ENCODE data around the gene CTSF.
A peak's percentile ranks its signal among the peaks of the same experiment; 100 is the strongest.
"Not testable (repeated sequence)": the region's sequence is repeated elsewhere in the genome, so short reads cannot be mapped to it uniquely, and the experiment has no call there.

CTSF gene

DNA sequence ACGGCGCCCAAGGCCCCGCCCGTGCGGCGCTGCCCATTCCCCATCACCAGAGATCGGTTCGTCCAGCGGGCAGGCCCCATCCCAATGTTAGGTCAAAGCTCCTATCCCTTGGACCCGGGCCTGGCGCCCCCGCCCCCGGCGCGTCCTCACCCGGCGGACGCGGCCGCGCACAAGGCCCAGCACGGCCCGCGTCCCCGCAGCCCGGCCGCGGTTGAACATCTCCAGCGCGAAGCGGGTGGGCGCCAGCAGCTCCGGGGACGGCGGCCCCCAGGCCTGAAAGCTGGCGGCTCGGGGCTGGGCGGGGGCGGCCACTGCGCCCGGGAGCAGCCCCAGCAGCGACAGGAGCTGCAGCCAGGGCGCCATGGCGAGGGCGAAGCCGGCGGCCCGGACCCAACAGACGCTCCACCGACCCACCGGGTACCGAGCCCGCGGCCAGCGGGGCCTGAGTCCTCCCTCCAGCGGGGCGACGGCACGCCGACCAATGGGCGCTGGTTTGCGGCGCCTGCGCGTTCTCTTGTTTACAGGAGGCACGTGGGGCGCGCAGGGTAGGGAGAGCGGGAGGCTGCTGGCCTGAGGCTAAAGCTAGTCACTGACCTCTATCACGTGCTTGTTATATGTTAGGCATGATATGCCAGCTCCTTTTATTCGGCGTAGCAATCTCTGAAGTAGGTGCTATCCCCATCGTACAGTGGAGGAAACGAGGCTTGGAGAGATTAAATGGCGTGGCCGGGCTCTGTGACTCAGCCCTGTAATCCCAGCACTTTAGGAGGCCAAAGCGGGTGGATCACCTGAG lies at the start of gene CTSF:
Gene CTSF (minus strand): TSS at position 483 of the 793 bp plus-strand sequence. CDS start 120 bp downstream, at position 363.
- DNase-seq = peak in 1 of 2 donors; percentile 10

DNA sequence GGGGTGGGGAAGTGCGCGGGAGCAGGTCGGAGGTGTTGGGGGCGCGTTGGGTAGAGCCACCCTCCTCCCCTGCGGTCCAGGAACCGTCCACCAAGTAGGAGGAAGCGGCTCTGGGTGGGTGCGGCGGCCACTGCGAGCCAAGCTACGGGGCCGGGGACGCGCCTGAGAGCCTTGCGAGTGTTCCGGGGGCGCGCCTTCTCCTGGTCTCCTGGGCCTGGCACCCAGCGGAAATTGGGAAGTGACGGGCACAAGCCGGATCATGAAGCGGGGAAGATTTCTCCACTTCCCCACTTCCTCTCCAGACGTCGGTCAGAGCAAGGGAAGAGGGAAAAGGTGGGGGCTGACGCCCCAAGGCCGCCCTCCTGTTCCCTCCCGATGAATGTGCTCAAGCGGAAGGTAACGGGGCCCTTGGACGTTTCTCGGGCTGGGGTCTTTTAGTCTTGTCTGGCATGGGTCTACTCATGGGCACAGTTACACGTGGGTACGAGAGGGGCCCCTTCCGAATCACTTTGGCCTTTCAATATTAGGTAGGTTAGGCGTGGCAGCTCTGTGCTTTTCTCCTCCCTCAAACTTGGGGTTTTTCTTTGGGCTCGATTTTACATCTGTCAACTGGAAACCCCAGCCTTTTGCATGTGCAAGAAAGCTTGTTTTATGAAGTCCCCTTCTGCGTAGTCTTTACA lies 48.9 kb upstream of the CTSF start:
- peak in 1 of 2 donors; percentile 89 for DNase-seq

DNA sequence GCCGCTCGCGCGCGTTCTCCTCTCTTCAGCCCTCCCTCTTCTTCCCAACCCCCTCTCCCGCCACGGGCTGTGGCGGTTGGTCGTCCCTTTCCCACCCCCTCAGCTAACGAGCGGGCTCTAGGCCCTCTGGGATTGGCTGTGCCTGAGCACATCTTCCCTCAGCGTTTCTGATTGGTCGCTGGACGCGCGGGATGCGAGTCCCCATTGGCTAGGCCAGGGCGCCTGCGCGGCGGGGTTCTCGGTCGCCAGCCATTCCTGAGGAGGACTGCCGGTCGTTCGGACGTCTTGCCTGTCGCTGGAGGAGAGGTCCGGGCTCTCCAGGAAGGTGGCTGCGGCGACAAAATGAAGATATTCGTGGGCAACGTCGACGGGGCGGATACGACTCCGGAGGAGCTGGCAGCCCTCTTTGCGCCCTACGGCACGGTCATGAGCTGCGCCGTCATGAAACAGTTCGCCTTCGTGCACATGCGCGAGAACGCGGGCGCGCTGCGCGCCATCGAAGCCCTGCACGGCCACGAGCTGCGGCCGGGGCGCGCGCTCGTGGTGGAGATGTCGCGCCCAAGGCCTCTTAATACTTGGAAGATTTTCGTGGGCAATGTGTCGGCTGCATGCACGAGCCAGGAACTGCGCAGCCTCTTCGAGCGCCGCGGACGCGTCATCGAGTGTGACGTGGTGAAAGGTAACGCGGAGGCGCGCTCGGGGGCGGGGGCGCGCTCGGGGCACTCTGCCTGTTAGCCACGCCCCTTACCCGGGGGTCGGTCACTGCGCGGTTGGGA lies 48.2 kb upstream of the CTSF start, which contains the start of gene RBM14:
Gene RBM14 (plus strand): TSS at position 252 of the 776 bp plus-strand sequence. CDS start 91 bp downstream, at position 343.
- peak; percentile 93 to 96 for DNase-seq

- DNase-seq = no peak
Observed at GRCh38 chr11:66614073-66614472, 45.7 kb upstream of the CTSF start.

DNA sequence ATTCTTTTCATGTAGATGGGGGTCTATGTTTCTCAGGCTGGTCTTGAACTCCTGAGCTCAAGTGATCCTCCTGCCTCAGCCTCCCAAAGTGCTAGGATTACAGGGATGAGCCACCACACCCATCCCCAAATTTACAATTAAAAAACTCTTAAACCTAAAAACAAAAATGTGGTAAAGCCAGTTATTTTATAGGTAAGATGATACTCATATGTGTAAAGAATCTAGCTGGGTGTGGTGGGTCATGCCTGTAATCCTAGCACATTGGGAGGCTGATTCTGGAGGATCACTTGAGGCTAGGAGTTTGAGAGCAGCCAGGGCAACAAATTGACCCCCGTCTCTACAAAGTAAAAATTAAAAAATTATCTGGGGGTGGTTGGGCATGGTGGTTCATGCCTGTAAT lies 44.1 kb upstream of the CTSF start:
- no peak for DNase-seq

DNA sequence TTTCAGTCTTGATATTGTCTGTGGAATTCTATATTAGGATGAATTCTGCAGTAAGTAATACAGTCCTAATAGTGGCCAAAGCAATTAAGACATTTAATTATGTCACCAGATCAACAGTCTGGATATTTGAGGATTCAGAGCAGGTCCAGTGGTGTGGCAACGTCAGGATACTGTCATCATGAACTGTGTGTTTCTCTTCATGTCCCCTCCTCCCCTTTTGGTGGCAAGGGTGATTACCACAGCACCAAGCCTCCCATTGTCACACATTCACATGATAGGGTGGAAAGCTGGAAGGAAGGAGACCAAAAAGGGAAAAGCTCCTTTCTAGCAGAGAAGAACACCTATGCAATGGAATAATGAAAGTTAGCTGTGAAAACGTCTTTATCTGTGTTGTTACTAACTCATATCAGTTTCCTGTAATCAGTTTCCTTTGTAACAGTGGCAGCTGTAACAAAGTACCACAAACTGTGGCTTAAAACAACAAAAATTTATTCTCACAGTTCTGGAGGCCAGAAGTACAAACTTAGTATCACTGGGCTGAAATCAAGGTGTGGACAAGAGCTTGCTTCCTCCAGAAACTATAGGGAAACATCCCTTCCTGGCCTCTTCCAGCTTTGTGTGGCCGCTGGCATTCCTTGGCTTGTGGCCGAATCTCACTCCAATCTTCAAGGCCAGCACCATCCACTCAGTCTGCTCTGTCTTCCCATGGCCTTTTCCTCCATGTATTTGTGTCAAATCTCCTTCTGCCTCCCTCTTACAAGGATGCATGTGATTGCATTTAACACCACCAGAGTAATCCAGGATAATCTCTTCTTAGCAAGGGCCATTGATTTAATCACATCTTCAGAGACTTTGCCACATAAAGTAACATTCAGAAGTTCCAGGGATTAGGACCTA lies 41.6 kb upstream of the CTSF start:
- no peak for DNase-seq

DNA sequence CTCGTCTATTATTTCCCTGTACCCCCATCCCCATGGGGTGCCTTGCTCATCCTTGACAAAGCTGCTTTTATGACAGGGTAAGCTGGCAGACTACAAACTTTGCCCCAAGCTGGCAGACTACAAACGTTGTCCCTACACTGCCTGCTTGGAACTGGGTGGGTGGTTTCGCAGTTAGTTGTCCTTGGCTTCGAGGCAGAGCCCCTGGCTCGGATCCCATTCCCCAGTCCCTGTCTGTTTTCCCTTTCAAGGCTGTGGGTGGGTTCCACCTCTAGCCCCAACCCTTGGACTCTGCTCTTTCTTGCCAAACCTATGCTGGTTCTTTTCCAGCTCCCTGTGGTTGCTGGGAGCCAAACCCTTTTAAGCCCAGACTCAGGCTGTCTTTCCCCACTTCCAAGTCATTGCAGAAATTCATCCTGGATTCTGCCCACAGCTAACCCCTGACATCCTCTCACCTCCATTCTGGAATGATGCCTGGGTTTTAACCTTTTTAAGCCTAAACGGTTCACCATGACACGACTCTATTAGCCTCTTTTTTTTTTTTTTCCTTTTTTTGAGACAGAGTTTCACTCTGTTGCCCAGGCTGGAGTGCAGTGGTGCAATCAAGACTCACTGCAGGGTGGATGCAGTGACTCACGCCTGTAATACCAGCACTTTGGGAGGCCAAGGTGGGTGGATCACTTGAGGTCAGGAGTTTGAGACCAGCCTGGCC lies 38.9 kb upstream of the CTSF start:
- DNase-seq = no peak

DNA sequence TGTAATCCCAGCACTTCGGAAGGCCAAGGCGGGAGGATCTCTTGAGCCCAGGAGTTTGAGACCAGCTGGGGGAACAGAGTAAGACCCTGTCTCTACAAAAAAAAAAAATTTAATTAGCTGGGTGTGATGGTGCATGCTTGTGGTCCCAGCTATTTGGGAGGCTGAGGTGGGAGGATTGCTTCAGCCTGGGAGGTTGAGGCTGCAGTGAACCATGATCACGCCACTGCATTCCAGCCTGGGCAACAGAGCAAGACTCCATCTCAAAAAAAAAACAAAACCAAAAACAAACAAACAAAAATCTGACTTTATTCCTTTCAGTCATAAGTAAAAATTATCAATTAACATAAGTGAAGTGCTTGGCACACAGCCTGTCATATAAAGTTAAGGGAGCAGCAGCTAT lies 38.2 kb upstream of the CTSF start:
- not testable (repeated sequence) for DNase-seq

DNA sequence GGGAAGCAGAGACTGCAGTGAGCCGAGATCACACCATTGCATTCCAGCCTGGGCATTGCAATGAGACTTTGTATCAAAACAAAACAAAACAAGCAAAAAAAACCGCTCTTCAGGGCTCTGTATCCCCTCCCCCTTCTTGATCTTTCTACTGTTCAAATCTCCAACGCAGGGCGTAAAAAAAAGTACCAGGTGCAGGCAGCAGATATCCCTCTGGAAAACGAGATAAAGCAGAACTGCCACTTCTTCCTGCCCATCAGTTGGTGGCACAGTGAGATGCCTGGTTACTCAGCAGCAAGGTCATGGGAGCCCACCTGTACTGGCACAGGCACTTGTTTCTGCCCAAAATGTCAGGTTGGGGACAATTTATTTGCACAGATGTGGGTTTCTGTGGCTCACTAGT lies 35.7 kb upstream of the CTSF start:
- no peak for DNase-seq

- DNase-seq = no peak
Observed at GRCh38 chr11:66603072-66603471, 34.7 kb upstream of the CTSF start.

DNA sequence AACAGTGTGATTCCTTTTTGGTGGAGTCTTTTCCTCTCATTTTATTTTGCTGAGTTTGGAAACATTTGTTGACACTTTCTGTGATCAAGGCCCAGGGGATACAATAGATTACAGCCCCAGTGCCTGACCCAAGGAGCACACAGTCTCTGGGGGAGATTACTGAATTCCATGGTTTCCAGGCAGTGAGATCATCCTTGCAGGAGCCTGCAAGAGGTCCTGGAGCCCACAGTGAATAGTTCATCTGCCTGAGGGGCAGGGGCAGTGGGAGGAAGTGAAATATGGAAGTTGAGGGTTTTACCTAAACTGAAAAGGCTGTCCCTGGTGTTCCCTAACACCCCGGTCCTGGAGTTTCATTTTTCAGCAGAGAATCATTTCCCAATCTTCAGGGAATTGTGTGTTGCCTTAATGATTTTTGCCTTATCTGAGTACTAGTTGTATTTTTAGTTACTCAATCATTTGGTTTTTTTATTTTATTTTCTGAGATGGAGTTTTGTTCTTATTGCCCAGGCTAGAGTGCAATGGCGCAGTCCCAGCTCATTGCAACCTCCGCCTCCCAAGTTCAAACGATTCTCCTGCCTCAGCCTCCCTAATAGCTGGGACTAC lies 32.3 kb upstream of the CTSF start:
- no peak for DNase-seq

DNA sequence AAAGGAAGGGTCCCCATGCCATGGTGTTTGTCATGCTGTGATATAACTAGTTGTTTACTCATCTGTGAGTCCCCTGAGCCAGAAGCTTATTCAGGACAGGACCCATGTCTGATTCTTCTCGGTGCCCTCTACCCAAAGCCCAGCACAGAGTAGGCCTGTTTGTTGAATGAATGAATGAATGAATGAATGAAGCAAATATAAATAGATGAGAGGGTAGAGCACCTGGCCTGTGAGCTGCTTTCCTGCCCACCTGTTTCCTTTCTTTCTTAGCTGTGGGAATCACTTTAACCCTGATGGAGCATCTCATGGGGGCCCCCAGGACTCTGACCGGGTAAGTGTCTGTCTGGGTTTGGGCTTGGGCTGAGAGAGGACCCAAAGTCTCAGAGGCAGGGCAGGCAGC lies 31.8 kb upstream of the CTSF start:
- DNase-seq = no peak

GRCh38 chr11:66598993-66599392 lies 30.6 kb upstream of the CTSF start:
- no peak for DNase-seq

- peak in 1 of 2 donors; percentile 37 for DNase-seq
Observed at GRCh38 chr11:66595245-66595904, 27.0 kb upstream of the CTSF start.

DNA sequence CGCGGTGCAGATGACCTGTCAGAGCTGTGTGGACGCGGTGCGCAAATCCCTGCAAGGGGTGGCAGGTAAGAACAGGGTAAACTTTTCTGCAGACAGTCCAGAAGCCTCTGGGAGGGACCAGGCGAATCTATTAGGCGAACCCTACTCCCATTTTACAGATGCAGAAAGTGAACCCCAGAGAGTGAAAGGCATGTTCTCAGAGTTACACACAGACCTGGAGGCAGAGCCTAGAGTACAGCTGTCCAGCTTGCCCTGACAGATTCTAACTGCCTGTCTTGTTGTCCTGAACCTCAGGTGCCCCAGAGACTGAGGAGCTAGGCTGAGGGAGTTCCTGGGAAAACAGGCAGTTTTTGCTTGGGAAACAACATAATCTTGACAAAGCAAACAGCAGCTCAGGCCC lies 25.2 kb upstream of the CTSF start:
- no peak for DNase-seq

- no peak for DNase-seq
Observed at GRCh38 chr11:66593303-66593635, 24.9 kb upstream of the CTSF start.

GRCh38 chr11:66592457-66593302 lies 24.3 kb upstream of the CTSF start, which contains the start of the genes CCDC87 and CCS:
CCDC87 (minus strand) TSS chr11:66593063; CDS start chr11:66593015, 48 bp downstream.
CCS (plus strand) TSS chr11:66593185; CDS start chr11:66593262, 77 bp downstream.
- DNase-seq = peak; percentile 93 to 94

GRCh38 chr11:66591175-66591574 lies 22.8 kb upstream of the CTSF start:
- no peak for DNase-seq

- no peak for DNase-seq
Observed at GRCh38 chr11:66589996-66590675, 21.7 kb upstream of the CTSF start.
